Neural progenitor cell (in vitro differentiated cells): ENCODE measurements around the gene SNAPC2. TPM values are rescaled to one million over a fixed set of nuclear protein-coding genes. Genes with fewer than 3 reads are reported as not detected.

Experiments used
- DNase-seq: peaks from one replicate; pipeline ENCODE4 v3.0.0-alpha.2; 2016; ENCODE audit warnings: low spot score
- H2AFZ ChIP-seq: fragments of 200-600 bp; sonication (generic); replicated peaks from 2 replicates; pipeline ENCODE4 v1.6.1; 2016; ENCODE audit warnings: antibody characterized with exemption
- H3F3A ChIP-seq: fragments of 200-600 bp; sonication (generic); 2 replicates; pipeline ENCODE4 v1.6.1; 2016; ENCODE audit warnings: antibody characterized with exemption, low read depth
- H3K27ac ChIP-seq: fragments of 200-600 bp; sonication (generic); 2 replicates; pipeline ENCODE4 v1.5.1; 2016; ENCODE audit warnings: mild to moderate bottlenecking
- H3K27me3 ChIP-seq: fragments of 200-600 bp; sonication (generic); 2 replicates; pipeline ENCODE4 v1.6.1; 2016; ENCODE audit warnings: mild to moderate bottlenecking, moderate library complexity
- H3K36me3 ChIP-seq: fragments of 200-600 bp; sonication (generic); 2 replicates; pipeline ENCODE4 v1.5.1; 2016
- H3K4me1 ChIP-seq: fragments of 200-600 bp; sonication (generic); 2 replicates; pipeline ENCODE4 v1.6.1; 2016; ENCODE audit warnings: mixed run types
- H3K4me2 ChIP-seq: fragments of 200-600 bp; sonication (generic); 2 replicates; pipeline ENCODE4 v1.6.1; 2016
- H3K4me3 ChIP-seq: fragments of 200-600 bp; sonication (generic); 2 replicates; pipeline ENCODE4 v1.5.1; 2016
- H3K79me2 ChIP-seq: fragments of 200-600 bp; sonication (generic); 2 replicates; pipeline ENCODE4 v1.6.1; 2016; ENCODE audit warnings: low read depth
- H3K9ac ChIP-seq: fragments of 200-600 bp; sonication (generic); 2 replicates; pipeline ENCODE4 v1.6.1; 2016
- H3K9me3 ChIP-seq: fragments of 200-600 bp; sonication (generic); 2 replicates; pipeline ENCODE4 v1.5.1; 2016; ENCODE audit warnings: low read depth
- H4K20me1 ChIP-seq: fragments of 200-600 bp; sonication (generic); 2 replicates; pipeline ENCODE4 v1.6.1; 2016; ENCODE audit warnings: low read depth
- H3K27ac Mint-ChIP-seq: 3 replicates; pipeline ENCODE4 v1.8.0; 2021; ENCODE audit warnings: mixed read lengths
- H3K27me3 Mint-ChIP-seq: 2 replicates; pipeline ENCODE4 v1.8.0; 2022; ENCODE audit warnings: low read depth, mild to moderate bottlenecking, inconsistent platforms, moderate library complexity, mixed read lengths; ENCODE audit not compliant: insufficient read depth
- H3K36me3 Mint-ChIP-seq: 3 replicates; pipeline ENCODE4 v1.8.0; 2021; ENCODE audit warnings: mixed read lengths
- H3K4me1 Mint-ChIP-seq: 3 replicates; pipeline ENCODE4 v1.8.0; 2021; ENCODE audit warnings: mixed read lengths
- H3K4me3 Mint-ChIP-seq: 3 replicates; pipeline ENCODE4 v1.8.0; 2021; ENCODE audit warnings: mild to moderate bottlenecking, moderate library complexity, mixed read lengths
- H3K9me3 Mint-ChIP-seq: 3 replicates; pipeline ENCODE4 v1.8.0; 2020; ENCODE audit warnings: mixed read lengths
- CTCF ChIP-seq: fragments of 200-600 bp; sonication (generic); IDR thresholded peaks from 2 replicates; pipeline ENCODE4 v1.5.1; 2017; ENCODE audit warnings: antibody characterized with exemption, mild to moderate bottlenecking
- EZH2 ChIP-seq: fragments of 200-600 bp; sonication (generic); IDR thresholded peaks from 2 replicates; pipeline ENCODE4 v1.6.1; 2017; ENCODE audit warnings: antibody characterized with exemption, mild to moderate bottlenecking, moderate library complexity
- EZH2phosphoT487 ChIP-seq: fragments of 200-600 bp; sonication (generic); IDR thresholded peaks from 2 replicates; pipeline ENCODE4 v1.6.1; 2017; ENCODE audit warnings: antibody characterized with exemption
- total RNA-seq: library from RNA; depleted of rRNA; stranded (reverse); fragments of >200 nt; gene quantifications from 2 replicates; pipeline ENCODE4 v1.2.3, GENCODE V29; 2015; ENCODE audit warnings: low replicate concordance

The SNAPC2 gene
- total RNA-seq, 1 donor from 2014 or later: 5.7 TPM

- peak; percentile 92 for DNase-seq
- H3K4me1 ChIP-seq: peaks cover 11% of the 10 kb centered on the region
- H3F3A ChIP-seq: peaks cover 52% of the 10 kb centered on the region
- Mint-ChIP-seq H3K27ac (peak within 1 kb of the TSS; percentile 57), H3K4me1 (peaks cover 27% of the 10 kb centered on the region), H3K27me3 (peaks cover 15% of the 10 kb centered on the region), H3K4me3 (peak within 1 kb of the TSS; percentile 96), H3K9me3 (no peaks in the 10 kb centered on the region), H3K36me3 (no peaks in the 10 kb centered on the region)
- H4K20me1 ChIP-seq: peaks cover 28% of the 10 kb centered on the region
- peak within 1 kb of the TSS; percentile 78 for H2AFZ ChIP-seq
- no peak for TF ChIP-seq EZH2phosphoT487
- no peak for TF ChIP-seq CTCF
- no peak for TF ChIP-seq EZH2
- H3K79me2 ChIP-seq: no peaks in the 10 kb centered on the region
- peak within 1 kb of the TSS; percentile 41 for H3K9ac ChIP-seq
- no peaks in the 10 kb centered on the region for H3K9me3 ChIP-seq
- no peaks in the 10 kb centered on the region for H3K36me3 ChIP-seq
- peak within 1 kb of the TSS; percentile 99 for H3K4me3 ChIP-seq
- H3K27me3 ChIP-seq: peaks cover 8% of the 10 kb centered on the region
- H3K27ac ChIP-seq: no peak within 1 kb of the TSS
- H3K4me2 ChIP-seq: peak within 1 kb of the TSS; percentile 99
Measured at GRCh38 chr19:7874076-7874896, 45.9 kb upstream of the SNAPC2 start, which contains the start of gene PRR36. PRR36 (minus strand) TSS chr19:7874390; CDS start chr19:7873689, 701 bp downstream.

GRCh38 chr19:7874897-7875273, 45.3 kb upstream of the SNAPC2 start:
- H4K20me1 ChIP-seq: peaks cover 22% of the 10 kb centered on the region
- H3K27ac ChIP-seq: no peak overlapping the region
- H3K27me3 ChIP-seq: peaks cover 8% of the 10 kb centered on the region
- peak overlapping the region; percentile 99 for H3K4me3 ChIP-seq
- H3F3A ChIP-seq: peaks cover 46% of the 10 kb centered on the region
- TF ChIP-seq EZH2phosphoT487 (no peak), CTCF (no peak), EZH2 (no peak)
- peak overlapping the region; percentile 78 for H2AFZ ChIP-seq
- peak overlapping the region; percentile 99 for H3K4me2 ChIP-seq
- no peak overlapping the region for H3K27ac Mint-ChIP-seq
- no peaks in the 10 kb centered on the region for H3K9me3 ChIP-seq
- no peaks in the 10 kb centered on the region for H3K79me2 ChIP-seq
- H3K4me1 Mint-ChIP-seq: peaks cover 26% of the 10 kb centered on the region
- DNase-seq: no peak
- peak overlapping the region; percentile 88 for H3K4me3 Mint-ChIP-seq
- H3K9ac ChIP-seq: no peak overlapping the region
- peaks cover 14% of the 10 kb centered on the region for H3K27me3 Mint-ChIP-seq
- no peaks in the 10 kb centered on the region for H3K9me3 Mint-ChIP-seq
- H3K36me3 Mint-ChIP-seq: no peaks in the 10 kb centered on the region
- peaks cover 11% of the 10 kb centered on the region for H3K4me1 ChIP-seq
- no peaks in the 10 kb centered on the region for H3K36me3 ChIP-seq

GRCh38 chr19:7877249-7877836, 42.8 kb upstream of the SNAPC2 start:
- no peak overlapping the region for H3K4me2 ChIP-seq
- H3K27me3 ChIP-seq: peaks cover 8% of the 10 kb centered on the region
- Mint-ChIP-seq H3K9me3 (peaks cover 3% of the 10 kb centered on the region), H3K27ac (no peak overlapping the region), H3K4me3 (peak overlapping the region; percentile 3), H3K4me1 (peaks cover 8% of the 10 kb centered on the region), H3K27me3 (peaks cover 4% of the 10 kb centered on the region), H3K36me3 (no peaks in the 10 kb centered on the region)
- no peaks in the 10 kb centered on the region for H3K36me3 ChIP-seq
- no peak overlapping the region for H2AFZ ChIP-seq
- no peak for DNase-seq
- no peak overlapping the region for H3K4me3 ChIP-seq
- H3K27ac ChIP-seq: no peak overlapping the region
- H3K9ac ChIP-seq: no peak overlapping the region
- H4K20me1 ChIP-seq: peaks cover 9% of the 10 kb centered on the region
- peaks cover 9% of the 10 kb centered on the region for H3K4me1 ChIP-seq
- H3K9me3 ChIP-seq: no peaks in the 10 kb centered on the region
- no peaks in the 10 kb centered on the region for H3K79me2 ChIP-seq
- no peak for TF ChIP-seq EZH2phosphoT487
- TF ChIP-seq CTCF: no peak
- TF ChIP-seq EZH2: no peak
- peaks cover 24% of the 10 kb centered on the region for H3F3A ChIP-seq
